22Rv1 (cell line): ENCODE data around the gene GSTA5.

Experiments
- H3K27ac ChIP-seq: fragments of 450-650 bp; 2 replicates; pipeline ENCODE4 v1.5.1; 2017
- CTCF ChIP-seq: fragments of 450-650 bp; IDR thresholded peaks from 2 replicates; pipeline ENCODE4 v1.5.1; 2017; ENCODE audit warnings: mild to moderate bottlenecking
- ZFX ChIP-seq: fragments of 450-650 bp; IDR thresholded peaks from 2 replicates; pipeline ENCODE4 v1.6.1; 2017; ENCODE audit warnings: antibody characterized with exemption, borderline replicate concordance

Gene GSTA5

GRCh38 chr6:52840763-52841585 lies at the start of gene GSTA5:
Gene GSTA5 (minus strand): TSS chr6:52840813.
- no peak within 1 kb of the TSS for H3K27ac ChIP-seq
- TF ChIP-seq CTCF (no peak), ZFX (no peak)

- no peak for TF ChIP-seq ZFX
- TF ChIP-seq CTCF = no peak
- H3K27ac ChIP-seq = no peak overlapping the region
Observed at GRCh38 chr6:52890018-52890417, 49.4 kb upstream of the GSTA5 start.

GRCh38 chr6:52887910-52888524 lies 47.4 kb upstream of the GSTA5 start:
- TF ChIP-seq ZFX = no peak
- no peak for TF ChIP-seq CTCF
- no peak overlapping the region for H3K27ac ChIP-seq

GRCh38 chr6:52881996-52882841 lies 41.6 kb upstream of the GSTA5 start:
- peak overlapping the region; percentile 59 for H3K27ac ChIP-seq
- no peak for TF ChIP-seq ZFX
- peak; percentile 91 for TF ChIP-seq CTCF

- TF ChIP-seq ZFX = no peak
- no peak for TF ChIP-seq CTCF
- peak overlapping the region; percentile 59 for H3K27ac ChIP-seq
Observed at GRCh38 chr6:52881662-52881995, 41.0 kb upstream of the GSTA5 start.

- H3K27ac ChIP-seq = no peak overlapping the region
- no peak for TF ChIP-seq ZFX
Observed at GRCh38 chr6:52877786-52878185, 37.2 kb upstream of the GSTA5 start.

- H3K27ac ChIP-seq = no peak overlapping the region
- TF ChIP-seq CTCF (no peak), ZFX (no peak)
Observed at GRCh38 chr6:52877168-52877567, 36.6 kb upstream of the GSTA5 start.
